Activated naive CD8-positive, alpha-beta T cell (primary cell): ENCODE data around the gene ESRRG.

Source experiments
- H3K27ac Mint-ChIP-seq: one replicate; pipeline ENCODE4 v1.8.0; 2021; ENCODE audit warnings: mixed read lengths
- H3K27me3 Mint-ChIP-seq: one replicate; pipeline ENCODE4 v1.8.0; 2021; ENCODE audit warnings: mixed read lengths
- H3K36me3 Mint-ChIP-seq: one replicate; pipeline ENCODE4 v1.8.0; 2021; ENCODE audit warnings: mixed read lengths
- H3K4me1 Mint-ChIP-seq: one replicate; pipeline ENCODE4 v1.8.0; 2021; ENCODE audit warnings: low read depth, mixed read lengths
- H3K4me3 Mint-ChIP-seq: one replicate; pipeline ENCODE4 v1.8.0; 2021; ENCODE audit warnings: mild to moderate bottlenecking, mixed read lengths
- H3K9me3 Mint-ChIP-seq: one replicate; pipeline ENCODE4 v1.8.0; 2021; ENCODE audit warnings: low read depth, mixed read lengths

ESRRG gene

GRCh38 chr1:216499581-216500272 is 223.5 kb downstream of the ESRRG start:
- no peaks in the 10 kb centered on the region for H3K27me3 Mint-ChIP-seq
- no peak overlapping the region for H3K4me3 Mint-ChIP-seq
- no peaks in the 10 kb centered on the region for H3K36me3 Mint-ChIP-seq
- no peaks in the 10 kb centered on the region for H3K4me1 Mint-ChIP-seq
- H3K27ac Mint-ChIP-seq = no peak overlapping the region
- no peaks in the 10 kb centered on the region for H3K9me3 Mint-ChIP-seq

GRCh38 chr1:216498277-216498676 is 225.0 kb downstream of the ESRRG start:
- Mint-ChIP-seq H3K36me3 (no peaks in the 10 kb centered on the region), H3K27me3 (no peaks in the 10 kb centered on the region), H3K9me3 (peaks cover 4% of the 10 kb centered on the region), H3K4me3 (no peak overlapping the region), H3K4me1 (no peaks in the 10 kb centered on the region), H3K27ac (no peak overlapping the region)

- Mint-ChIP-seq H3K27ac (no peak overlapping the region), H3K4me3 (no peak overlapping the region), H3K27me3 (no peaks in the 10 kb centered on the region), H3K9me3 (peaks cover 6% of the 10 kb centered on the region), H3K4me1 (no peaks in the 10 kb centered on the region), H3K36me3 (no peaks in the 10 kb centered on the region)
Measured at GRCh38 chr1:216485042-216485441, 238.2 kb downstream of the ESRRG start.

- H3K27me3 Mint-ChIP-seq = no peaks in the 10 kb centered on the region
Measured at GRCh38 chr1:216483672-216484401, 239.4 kb downstream of the ESRRG start.

GRCh38 chr1:216482620-216483019 is 240.6 kb downstream of the ESRRG start:
- no peak overlapping the region for H3K4me3 Mint-ChIP-seq
- H3K36me3 Mint-ChIP-seq = no peaks in the 10 kb centered on the region
- no peaks in the 10 kb centered on the region for H3K4me1 Mint-ChIP-seq
- H3K9me3 Mint-ChIP-seq = peaks cover 13% of the 10 kb centered on the region
- H3K27me3 Mint-ChIP-seq = no peaks in the 10 kb centered on the region
- H3K27ac Mint-ChIP-seq = no peak overlapping the region

More at GRCh38 chr1:216483672-216484401, 239.4 kb downstream of the ESRRG start:
- Mint-ChIP-seq H3K4me3 (no peak overlapping the region), H3K9me3 (peaks cover 10% of the 10 kb centered on the region), H3K27ac (no peak overlapping the region), H3K4me1 (no peaks in the 10 kb centered on the region), H3K36me3 (no peaks in the 10 kb centered on the region)

- Mint-ChIP-seq H3K27ac (no peak overlapping the region), H3K9me3 (peaks cover 22% of the 10 kb centered on the region), H3K36me3 (no peaks in the 10 kb centered on the region), H3K27me3 (no peaks in the 10 kb centered on the region), H3K4me1 (no peaks in the 10 kb centered on the region), H3K4me3 (no peak overlapping the region)
Measured at GRCh38 chr1:216478238-216478637, 245.0 kb downstream of the ESRRG start.

GRCh38 chr1:216476341-216476740 is 246.9 kb downstream of the ESRRG start:
- no peaks in the 10 kb centered on the region for H3K27me3 Mint-ChIP-seq
- no peaks in the 10 kb centered on the region for H3K4me1 Mint-ChIP-seq
- H3K36me3 Mint-ChIP-seq = no peaks in the 10 kb centered on the region
- peaks cover 22% of the 10 kb centered on the region for H3K9me3 Mint-ChIP-seq
- H3K27ac Mint-ChIP-seq = no peak overlapping the region
- H3K4me3 Mint-ChIP-seq = no peak overlapping the region

- no peak overlapping the region for H3K4me3 Mint-ChIP-seq
- H3K4me1 Mint-ChIP-seq = no peaks in the 10 kb centered on the region
- no peaks in the 10 kb centered on the region for H3K36me3 Mint-ChIP-seq
- H3K27ac Mint-ChIP-seq = no peak overlapping the region
- no peaks in the 10 kb centered on the region for H3K27me3 Mint-ChIP-seq
- H3K9me3 Mint-ChIP-seq = peaks cover 22% of the 10 kb centered on the region
Measured at GRCh38 chr1:216475659-216476276, 247.5 kb downstream of the ESRRG start.

- Mint-ChIP-seq H3K27me3 (no peaks in the 10 kb centered on the region), H3K27ac (no peak overlapping the region), H3K9me3 (peaks cover 5% of the 10 kb centered on the region), H3K4me3 (no peak overlapping the region), H3K36me3 (no peaks in the 10 kb centered on the region), H3K4me1 (no peaks in the 10 kb centered on the region)
Measured at GRCh38 chr1:216466162-216466801, 256.9 kb downstream of the ESRRG start.

GRCh38 chr1:216464489-216464888 is 258.7 kb downstream of the ESRRG start:
- Mint-ChIP-seq H3K9me3 (peaks cover 9% of the 10 kb centered on the region), H3K4me1 (no peaks in the 10 kb centered on the region), H3K4me3 (no peak overlapping the region)

GRCh38 chr1:216462066-216462775 is 261.0 kb downstream of the ESRRG start:
- H3K4me3 Mint-ChIP-seq = no peak overlapping the region

More at GRCh38 chr1:216464489-216464888, 258.7 kb downstream of the ESRRG start:
- Mint-ChIP-seq H3K27ac (no peak overlapping the region), H3K27me3 (no peaks in the 10 kb centered on the region), H3K36me3 (no peaks in the 10 kb centered on the region)

GRCh38 chr1:216461466-216461865 is 261.8 kb downstream of the ESRRG start:
- no peaks in the 10 kb centered on the region for H3K4me1 Mint-ChIP-seq
- peaks cover 9% of the 10 kb centered on the region for H3K9me3 Mint-ChIP-seq
- no peak overlapping the region for H3K4me3 Mint-ChIP-seq
- no peaks in the 10 kb centered on the region for H3K27me3 Mint-ChIP-seq
- H3K36me3 Mint-ChIP-seq = no peaks in the 10 kb centered on the region
- no peak overlapping the region for H3K27ac Mint-ChIP-seq

More at GRCh38 chr1:216462066-216462775, 261.0 kb downstream of the ESRRG start:
- no peaks in the 10 kb centered on the region for H3K4me1 Mint-ChIP-seq
- no peaks in the 10 kb centered on the region for H3K27me3 Mint-ChIP-seq
- H3K36me3 Mint-ChIP-seq = no peaks in the 10 kb centered on the region
- H3K27ac Mint-ChIP-seq = no peak overlapping the region
- H3K9me3 Mint-ChIP-seq = peaks cover 9% of the 10 kb centered on the region

- no peaks in the 10 kb centered on the region for H3K36me3 Mint-ChIP-seq
- no peak overlapping the region for H3K4me3 Mint-ChIP-seq
- H3K4me1 Mint-ChIP-seq = no peaks in the 10 kb centered on the region
- H3K27me3 Mint-ChIP-seq = no peaks in the 10 kb centered on the region
- no peak overlapping the region for H3K27ac Mint-ChIP-seq
- H3K9me3 Mint-ChIP-seq = peaks cover 9% of the 10 kb centered on the region
Measured at GRCh38 chr1:216459651-216460207, 263.5 kb downstream of the ESRRG start.

- H3K27ac Mint-ChIP-seq = no peak overlapping the region
- no peak overlapping the region for H3K4me3 Mint-ChIP-seq
- H3K27me3 Mint-ChIP-seq = no peaks in the 10 kb centered on the region
- no peaks in the 10 kb centered on the region for H3K4me1 Mint-ChIP-seq
- no peaks in the 10 kb centered on the region for H3K36me3 Mint-ChIP-seq
- H3K9me3 Mint-ChIP-seq = peaks cover 13% of the 10 kb centered on the region
Measured at GRCh38 chr1:216458812-216459211, 264.4 kb downstream of the ESRRG start.
